IPS DF 4.7 (cell line): Measurements from ENCODE around the gene FAM131B.
"Not testable (repeated sequence)": the region's sequence is repeated elsewhere in the genome, so short reads cannot be mapped to it uniquely, and the experiment has no call there.

ENCODE experiments used
- DNase-seq: peaks from one replicate; pipeline ENCODE4 v3.0.0-alpha.2; 2013; ENCODE audit warnings: low spot score; ENCODE audit errors: extremely low read depth

The FAM131B gene

GRCh38 chr7:143362131-143363015 lies at the start of gene FAM131B:
TSS of gene FAM131B (minus strand) at chr7:143362713. CDS start at chr7:143362603, 110 bp downstream.
- no peak for DNase-seq

GRCh38 chr7:143411976-143412708 lies 49.6 kb upstream of the FAM131B start:
- DNase-seq: no peak

- DNase-seq: no peak
Observed at GRCh38 chr7:143410521-143411004, 48.0 kb upstream of the FAM131B start.

GRCh38 chr7:143408686-143409561 lies 46.4 kb upstream of the FAM131B start, which contains the start of gene EPHA1:
TSS of gene EPHA1 (minus strand) at chr7:143408856. CDS start at chr7:143408805, 51 bp downstream.
- no peak for DNase-seq

- DNase-seq: no peak
Observed at GRCh38 chr7:143408252-143408685, 45.8 kb upstream of the FAM131B start.

- DNase-seq: no peak
Observed at GRCh38 chr7:143407287-143408251, 45.1 kb upstream of the FAM131B start.

- DNase-seq: no peak
Observed at GRCh38 chr7:143406002-143406357, 43.5 kb upstream of the FAM131B start.

GRCh38 chr7:143405173-143406001 lies 42.9 kb upstream of the FAM131B start:
- no peak for DNase-seq

- not testable (repeated sequence) for DNase-seq
Observed at GRCh38 chr7:143402233-143402632, 39.7 kb upstream of the FAM131B start.

GRCh38 chr7:143401265-143401664 lies 38.8 kb upstream of the FAM131B start:
- no peak for DNase-seq

- DNase-seq: no peak
Observed at GRCh38 chr7:143399642-143400041, 37.1 kb upstream of the FAM131B start.

GRCh38 chr7:143399151-143399550 lies 36.6 kb upstream of the FAM131B start:
- no peak for DNase-seq

- DNase-seq: no peak
Observed at GRCh38 chr7:143398616-143399015, 36.1 kb upstream of the FAM131B start.

- DNase-seq: no peak
Observed at GRCh38 chr7:143397710-143398530, 35.4 kb upstream of the FAM131B start.

GRCh38 chr7:143396625-143397556 lies 34.4 kb upstream of the FAM131B start:
- DNase-seq: no peak

- no peak for DNase-seq
Observed at GRCh38 chr7:143396182-143396581, 33.7 kb upstream of the FAM131B start.
